Esophagus squamous epithelium (tissue), 5 donors: ENCODE data around the gene MAD1L1. TPM values are rescaled to one million over a fixed set of nuclear protein-coding genes. Genes with fewer than 3 reads are reported as not detected.

Experiments
- DNase-seq: peaks from one replicate; lab custom pipeline; 2025; lab: John Stamatoyannopoulos, UW
- H3K27ac ChIP-seq, 4 donors: fragments of 200-600 bp; sonication (generic); one replicate each; pipeline ENCODE4 v1.5.1; 2016 to 2019; ENCODE audit warnings: mild to moderate bottlenecking in 1 of 4
- H3K27me3 ChIP-seq, 4 donors: fragments of 200-600 bp; sonication (generic); 1 replicate in 3 of 4; 2 replicates in 1 of 4; pipeline versions ENCODE4 v1.5.1 to v1.6.0; 2017 to 2021; ENCODE audit warnings: antibody characterized with exemption in 1 of 4
- H3K36me3 ChIP-seq, 3 donors: fragments of 200-600 bp; sonication (generic); one replicate each; pipeline ENCODE4 v1.5.1; 2016 to 2019
- H3K4me1 ChIP-seq, 3 donors: fragments of 200-600 bp; sonication (generic); one replicate each; pipeline ENCODE4 v1.5.1; 2017 to 2019
- H3K4me3 ChIP-seq, 4 donors: fragments of 200-600 bp; sonication (generic); 1 replicate in 3 of 4; 2 replicates in 1 of 4; pipeline ENCODE4 v1.5.1; 2016 to 2019; ENCODE audit warnings: mild to moderate bottlenecking in 2 of 4, moderate library complexity in 1 of 4
- H3K9me3 ChIP-seq, 3 donors: fragments of 200-600 bp; sonication (generic); one replicate each; pipeline ENCODE4 v1.5.1; 2016 to 2019
- POLR2A ChIP-seq, 4 donors: fragments of 450-650 bp; IDR thresholded peaks; one replicate each; pipeline ENCODE4 v1.6.1; 2017; ENCODE audit warnings: antibody characterized with exemption in 4 of 4, mild to moderate bottlenecking in 4 of 4, moderate library complexity in 3 of 4
- WGBS, 2 donors: methylation state at CpG; one replicate each; pipeline ENCODE4 v1.1.5; 2018; 5-methylcytosine and 5-hydroxymethylcytosine counted together
- intact Hi-C: fragments of 100-400 bp; cut with DNase I; formaldehyde crosslinking; loops from one replicate; pipeline ENCODE4 v1.15.0; 2022
- total RNA-seq, 4 donors: library from RNA; depleted of rRNA; stranded (reverse); fragments of >200 nt; gene quantifications; one replicate each; pipeline ENCODE4 v1.1.0, GENCODE V29; 2016
- TF ChIP-seq, protein P1 (sequence below), 6 experiments: fragments of 450-650 bp in 4 of 6; fragments of 200-600 bp in 2 of 6; sonication (generic) in 2 of 6; IDR thresholded peaks; one replicate each; pipeline ENCODE4 v1.5.1; 2016 to 2019; ENCODE audit warnings: antibody characterized with exemption in 6 of 6, mild to moderate bottlenecking in 4 of 6, moderate library complexity in 4 of 6
- donor health status: DM: yes; HTN: yes; CAD: no.

MAD1L1 gene
- total RNA-seq, 4 donors from 2014 or later: 16.6 to 40.4 (median 30.2) TPM

DNA sequence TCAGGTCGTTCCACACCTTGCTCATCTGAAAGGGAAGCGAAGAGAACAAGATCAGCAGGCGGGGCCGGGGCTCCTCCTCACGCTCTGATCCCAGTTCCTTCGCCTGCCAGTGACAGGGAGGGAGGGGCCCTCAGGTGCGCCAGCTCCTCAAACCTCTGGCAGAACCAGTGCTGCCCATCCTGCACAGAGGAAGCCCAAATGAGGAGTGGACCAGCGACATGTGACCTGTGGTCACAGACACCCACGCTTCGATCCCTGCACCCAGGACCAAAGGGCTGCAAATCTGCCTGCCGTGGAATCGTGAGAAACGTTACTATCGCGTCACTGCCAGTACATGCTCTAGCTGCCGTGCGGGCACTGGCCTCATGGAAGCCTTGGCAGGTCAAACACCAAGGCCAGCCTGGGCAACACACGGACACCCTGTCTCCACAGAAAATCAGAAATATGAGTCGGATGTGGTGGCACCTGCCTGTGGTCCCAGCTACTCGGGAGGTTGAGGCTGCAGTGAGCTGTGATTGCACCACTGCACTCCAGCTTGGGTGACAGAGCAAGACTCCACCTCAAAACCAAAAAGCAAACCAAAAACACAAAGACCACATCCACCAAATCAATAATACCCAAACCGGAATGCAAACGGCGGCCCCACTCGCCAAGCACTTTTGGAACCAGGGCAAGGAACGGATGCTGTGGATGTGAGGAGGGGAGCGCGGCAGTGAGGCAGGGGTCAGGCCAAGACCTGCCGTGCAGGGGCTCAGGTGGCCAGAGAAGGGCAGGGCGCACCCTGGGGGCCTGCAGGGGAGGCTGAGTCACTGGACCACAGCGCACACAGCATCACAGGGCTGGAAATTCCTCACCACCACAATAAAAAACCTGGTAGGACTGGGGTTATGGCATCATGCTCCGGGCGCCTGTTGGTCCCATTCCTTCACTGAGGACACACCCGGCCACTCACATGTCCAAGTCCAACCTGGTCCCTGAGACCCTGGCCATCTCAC is 22.7 kb upstream of the MAD1L1 start:
- intact Hi-C loops: no loop called here
- TF ChIP-seq, protein P1, sequence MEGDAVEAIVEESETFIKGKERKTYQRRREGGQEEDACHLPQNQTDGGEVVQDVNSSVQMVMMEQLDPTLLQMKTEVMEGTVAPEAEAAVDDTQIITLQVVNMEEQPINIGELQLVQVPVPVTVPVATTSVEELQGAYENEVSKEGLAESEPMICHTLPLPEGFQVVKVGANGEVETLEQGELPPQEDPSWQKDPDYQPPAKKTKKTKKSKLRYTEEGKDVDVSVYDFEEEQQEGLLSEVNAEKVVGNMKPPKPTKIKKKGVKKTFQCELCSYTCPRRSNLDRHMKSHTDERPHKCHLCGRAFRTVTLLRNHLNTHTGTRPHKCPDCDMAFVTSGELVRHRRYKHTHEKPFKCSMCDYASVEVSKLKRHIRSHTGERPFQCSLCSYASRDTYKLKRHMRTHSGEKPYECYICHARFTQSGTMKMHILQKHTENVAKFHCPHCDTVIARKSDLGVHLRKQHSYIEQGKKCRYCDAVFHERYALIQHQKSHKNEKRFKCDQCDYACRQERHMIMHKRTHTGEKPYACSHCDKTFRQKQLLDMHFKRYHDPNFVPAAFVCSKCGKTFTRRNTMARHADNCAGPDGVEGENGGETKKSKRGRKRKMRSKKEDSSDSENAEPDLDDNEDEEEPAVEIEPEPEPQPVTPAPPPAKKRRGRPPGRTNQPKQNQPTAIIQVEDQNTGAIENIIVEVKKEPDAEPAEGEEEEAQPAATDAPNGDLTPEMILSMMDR (IDR thresholded peaks at IDR 0.05): no peak
- no peak for TF ChIP-seq POLR2A (IDR thresholded peaks at IDR 0.05)
- Histone ChIP-seq H3K9me3 (no peaks in the 10 kb centered on the region), H3K4me3 (no peak overlapping the region), H3K4me1 (no peaks in the 10 kb centered on the region), H3K27ac (no peak overlapping the region), H3K36me3 (peaks cover 0 to 72% (median 5%) of the 10 kb centered on the region in 3 donors), H3K27me3 (no peaks in the 10 kb centered on the region)
- no peak for DNase-seq
- WGBS, 2 donors: 64 to 91% methylated on average over 12 of the region's 33 CpGs

DNA sequence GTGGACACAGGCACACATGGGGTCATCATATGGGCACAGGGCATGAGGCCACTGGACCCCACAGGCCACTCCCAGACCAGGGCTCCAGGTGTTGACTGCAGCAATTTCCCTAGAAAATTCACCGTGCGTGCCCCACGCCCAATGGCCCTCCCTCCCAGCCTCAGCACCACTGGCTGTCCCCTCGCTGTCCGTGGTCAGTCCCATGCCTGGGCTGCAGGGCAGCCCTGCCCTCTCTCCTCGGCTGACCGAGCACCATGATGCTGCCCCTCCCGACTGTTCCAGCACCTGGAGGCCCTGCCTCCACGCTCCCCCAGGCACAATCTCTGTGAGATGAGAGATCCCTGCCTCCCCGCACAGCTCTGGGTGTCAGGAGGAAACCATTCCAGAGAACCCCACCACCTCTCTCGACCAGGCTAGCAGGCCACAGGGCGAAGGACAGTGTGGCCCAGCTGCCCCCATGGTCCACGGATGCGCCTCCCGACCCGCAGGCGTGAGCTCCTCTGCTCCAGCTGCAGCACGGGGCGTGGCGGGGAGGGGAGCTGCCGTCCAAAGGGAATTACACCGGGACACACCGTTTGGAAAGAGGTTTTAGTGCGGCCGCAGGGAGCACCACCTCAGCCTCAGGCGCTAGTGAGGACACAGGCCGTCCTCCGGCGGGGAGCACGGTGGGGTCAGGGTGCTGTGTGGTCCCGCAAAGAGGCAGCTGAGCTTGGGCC is 21.8 kb upstream of the MAD1L1 start:
- DNase-seq: no peak
- 100% methylated on average over 5 of the region's 31 CpGs; no CpG with 5 or more reads in 1 of the 2 donors for WGBS, 2 donors
- H3K27me3 ChIP-seq: no peaks in the 10 kb centered on the region
- TF ChIP-seq, protein P1 (IDR thresholded peaks at IDR 0.05): no peak
- H3K9me3 ChIP-seq: no peaks in the 10 kb centered on the region
- no peak overlapping the region for H3K27ac ChIP-seq
- H3K36me3 ChIP-seq: peaks cover 0 to 74% (median 5%) of the 10 kb centered on the region in 3 donors
- H3K4me1 ChIP-seq: peaks cover 0 to 4% (median 0%) of the 10 kb centered on the region in 3 donors
- intact Hi-C loops: no loop called here
- H3K4me3 ChIP-seq: no peak overlapping the region

DNA sequence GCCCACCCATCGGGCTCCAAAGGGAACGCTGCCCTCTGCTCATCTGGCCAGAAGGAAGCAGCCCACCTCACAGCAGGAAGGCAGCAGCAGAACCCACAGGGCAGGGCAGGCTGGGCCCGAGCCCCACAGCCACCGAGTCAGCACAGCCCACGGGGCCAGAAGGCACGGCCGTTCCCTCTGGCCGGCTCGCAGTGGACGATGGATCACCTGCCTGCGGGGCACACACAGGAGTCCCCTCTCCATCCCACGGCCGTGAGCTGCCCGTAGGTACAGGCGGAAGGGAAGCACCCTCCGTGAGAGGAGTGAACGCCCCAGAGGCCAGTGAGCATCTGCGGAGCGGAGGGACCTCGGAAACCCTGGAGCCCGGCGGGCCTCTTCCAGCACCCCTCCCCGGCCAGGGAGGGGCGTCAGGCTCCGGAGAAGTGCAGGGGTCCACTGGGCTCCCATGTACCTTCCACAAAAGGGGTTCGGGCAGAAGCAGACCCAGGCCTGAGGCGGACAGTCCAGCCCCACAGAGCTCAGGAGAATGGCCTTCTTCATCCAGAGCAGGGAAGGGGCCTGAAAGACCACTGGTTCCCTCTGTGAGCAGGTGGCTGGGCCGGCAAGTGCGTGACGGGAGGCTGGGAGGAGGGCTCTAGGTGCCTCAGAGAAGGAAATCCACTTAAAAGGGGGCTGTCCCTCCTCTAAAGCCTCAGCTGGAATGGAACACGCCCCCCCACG is 20.9 kb upstream of the MAD1L1 start:
- Histone ChIP-seq H3K27ac (no peak overlapping the region), H3K4me3 (no peak overlapping the region), H3K9me3 (no peaks in the 10 kb centered on the region), H3K4me1 (peaks cover 0 to 13% (median 7%) of the 10 kb centered on the region in 3 donors), H3K27me3 (no peaks in the 10 kb centered on the region), H3K36me3 (peaks cover 0 to 69% (median 5%) of the 10 kb centered on the region in 3 donors)
- WGBS, 2 donors: 100% methylated on average over 2 of the region's 32 CpGs; no CpG with 5 or more reads in 1 of the 2 donors
- no peak for DNase-seq
- TF ChIP-seq, protein P1 (IDR thresholded peaks at IDR 0.05): no peak
- no peak for TF ChIP-seq POLR2A (IDR thresholded peaks at IDR 0.05)
- intact Hi-C loops: no loop called here

DNA sequence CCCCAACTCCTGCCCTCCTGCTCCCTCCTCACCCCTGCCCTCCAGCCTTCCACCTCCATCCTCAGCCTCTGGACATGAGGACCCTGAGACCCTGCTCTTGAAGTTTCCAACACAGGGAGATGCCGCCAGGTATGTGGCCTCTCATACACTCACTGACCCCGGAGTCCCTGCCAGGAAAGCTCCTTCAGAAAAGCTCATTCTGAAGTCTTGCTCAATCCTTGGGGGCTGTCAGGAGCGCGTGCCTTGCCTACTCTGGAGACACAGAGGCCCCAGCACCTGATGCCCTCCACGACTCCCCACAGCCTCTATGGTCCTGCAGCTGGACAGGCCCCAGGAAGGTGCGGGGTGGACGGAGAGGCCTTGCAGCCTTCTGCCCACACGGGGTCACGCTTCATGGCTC is 20.3 kb upstream of the MAD1L1 start:
- H3K4me1 ChIP-seq: peaks cover 0 to 18% (median 7%) of the 10 kb centered on the region in 3 donors
- intact Hi-C loops: no loop called here
- WGBS, 2 donors: 83% methylated on average over 1 of the region's 9 CpGs; no CpG with 5 or more reads in 1 of the 2 donors
- H3K9me3 ChIP-seq: no peaks in the 10 kb centered on the region
- H3K4me3 ChIP-seq: no peak overlapping the region
- no peak for DNase-seq
- H3K27ac ChIP-seq: no peak overlapping the region
- TF ChIP-seq POLR2A (IDR thresholded peaks at IDR 0.05): no peak
- TF ChIP-seq, protein P1 (IDR thresholded peaks at IDR 0.05): no peak
- peaks cover 0 to 64% (median 5%) of the 10 kb centered on the region in 3 donors for H3K36me3 ChIP-seq
- H3K27me3 ChIP-seq: no peaks in the 10 kb centered on the region
